GM21717 (cell line): ENCODE results near the gene MAP3K20.
"Not testable (repeated sequence)": the region's sequence is repeated elsewhere in the genome, so short reads cannot be mapped to it uniquely, and the experiment has no call there.

Experiments
- ATAC-seq: cut with Tn5 transposase; IDR thresholded peaks from one replicate; pipeline ENCODE4 v1.9.1; 2021; ENCODE audit warnings: mild to moderate bottlenecking, moderate library complexity; ENCODE audit not compliant: unreplicated experiment

Gene MAP3K20

DNA sequence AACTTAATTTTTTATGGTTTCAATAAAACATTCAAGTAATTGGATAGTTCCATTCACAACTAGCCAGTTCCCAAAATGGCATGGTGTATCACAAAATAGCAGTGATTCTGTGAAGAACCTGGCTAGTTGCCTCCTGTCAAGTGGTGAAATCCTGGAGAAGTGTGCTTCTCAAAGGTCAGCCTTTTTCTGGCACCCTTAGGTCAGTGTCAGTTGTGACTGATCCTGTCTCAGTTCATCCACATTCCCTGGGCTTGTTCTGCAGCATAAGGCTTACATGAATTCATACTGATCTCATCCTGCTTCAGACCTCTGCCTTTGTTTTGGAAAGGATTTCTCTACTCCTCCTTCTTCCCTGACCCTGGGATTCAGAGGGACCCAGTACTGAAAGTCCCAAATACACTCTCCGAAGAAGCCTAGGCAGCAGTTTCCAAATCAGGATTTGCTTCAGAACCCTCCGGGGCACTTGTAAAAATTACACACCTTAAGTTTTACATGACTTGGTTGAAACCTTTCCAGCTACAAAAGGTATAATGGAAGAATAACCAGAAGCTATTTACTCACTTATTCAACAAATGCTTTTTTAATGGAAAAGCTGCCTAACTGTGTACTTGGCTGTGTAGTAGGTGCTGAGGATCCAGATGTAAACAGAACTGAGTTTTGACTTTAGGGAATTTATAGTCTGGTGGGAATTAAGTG is 11.0 kb downstream of the MAP3K20 start:
- ATAC-seq = no peak

DNA sequence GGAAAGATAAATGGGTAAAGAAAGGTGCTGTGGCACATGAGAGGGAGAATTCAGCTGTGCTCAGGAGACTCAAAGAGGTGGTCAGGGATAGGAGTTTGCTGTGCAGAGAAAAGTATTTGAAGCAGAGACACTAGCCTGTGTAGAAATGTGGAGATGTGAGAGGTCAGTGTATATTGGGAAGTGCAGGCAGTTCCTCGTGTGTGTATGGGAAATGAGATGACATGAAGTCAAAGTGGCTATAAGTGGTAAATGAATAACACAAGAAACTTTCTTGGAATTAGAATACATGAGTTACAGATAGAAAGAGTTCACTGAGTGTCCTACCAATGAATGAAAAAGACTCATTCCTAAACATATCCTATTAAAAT is 11.6 kb downstream of the MAP3K20 start:
- ATAC-seq = no peak

- ATAC-seq = no peak
Measured at GRCh38 chr2:173087793-173088496, 12.3 kb downstream of the MAP3K20 start.

DNA sequence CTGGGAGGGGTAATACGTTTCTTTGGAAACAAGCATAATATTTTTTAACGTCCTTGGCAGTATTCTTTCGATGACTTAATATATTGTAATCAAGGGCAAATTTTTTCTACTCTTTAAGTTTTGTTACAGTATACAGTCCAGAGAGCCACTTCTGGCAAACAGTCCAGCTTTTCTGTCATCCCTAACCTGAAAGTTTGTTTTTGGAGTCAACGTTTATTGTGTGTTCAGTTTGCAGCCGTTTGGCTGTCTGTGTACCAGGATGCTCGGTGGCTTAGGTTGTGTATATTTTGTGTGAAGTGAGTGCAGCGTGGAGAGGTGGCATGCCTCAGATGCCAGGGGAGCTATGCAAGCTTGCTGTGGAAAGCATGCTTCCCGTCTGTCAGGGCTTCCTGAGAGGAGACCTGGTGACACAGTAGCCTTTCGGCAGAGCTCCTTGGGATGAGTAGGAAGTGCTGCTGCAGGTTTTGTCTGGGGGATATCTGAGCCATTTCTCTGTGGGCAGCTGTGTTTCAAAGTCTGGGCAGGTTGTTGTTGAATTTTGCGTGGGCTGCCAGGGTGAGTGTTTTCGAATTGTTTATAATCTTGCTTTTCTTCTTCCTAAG is 14.7 kb downstream of the MAP3K20 start:
- no peak for ATAC-seq

- ATAC-seq = no peak
Measured at GRCh38 chr2:173090973-173091660, 15.5 kb downstream of the MAP3K20 start.

- ATAC-seq = no peak
Measured at GRCh38 chr2:173091910-173092309, 16.3 kb downstream of the MAP3K20 start.

DNA sequence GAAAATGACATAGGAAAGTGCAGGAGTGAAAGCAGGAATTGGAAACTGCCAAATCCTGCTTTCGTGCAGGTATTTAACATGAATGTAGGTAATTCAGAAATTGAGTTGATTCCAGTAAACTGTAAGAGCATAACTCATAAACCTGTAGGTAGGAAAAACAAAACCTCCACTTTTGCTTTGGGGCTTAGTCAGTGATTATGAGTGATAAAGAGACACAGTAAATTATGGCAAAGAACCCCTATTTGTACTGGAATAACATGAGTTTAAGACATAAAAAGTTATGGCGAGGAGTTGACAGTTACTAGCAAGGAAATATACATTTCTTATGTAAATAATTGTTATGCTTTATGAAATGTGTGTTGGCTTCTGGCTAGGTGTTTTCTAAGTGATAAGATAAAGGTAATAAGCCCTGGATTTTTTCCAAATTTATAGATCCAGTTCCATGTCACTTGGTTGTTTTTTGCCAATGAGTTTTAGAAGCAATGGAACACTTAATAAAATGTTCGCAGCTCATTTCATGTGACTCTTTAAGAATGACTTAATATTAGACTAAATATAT is 17.3 kb downstream of the MAP3K20 start:
- ATAC-seq = no peak

DNA sequence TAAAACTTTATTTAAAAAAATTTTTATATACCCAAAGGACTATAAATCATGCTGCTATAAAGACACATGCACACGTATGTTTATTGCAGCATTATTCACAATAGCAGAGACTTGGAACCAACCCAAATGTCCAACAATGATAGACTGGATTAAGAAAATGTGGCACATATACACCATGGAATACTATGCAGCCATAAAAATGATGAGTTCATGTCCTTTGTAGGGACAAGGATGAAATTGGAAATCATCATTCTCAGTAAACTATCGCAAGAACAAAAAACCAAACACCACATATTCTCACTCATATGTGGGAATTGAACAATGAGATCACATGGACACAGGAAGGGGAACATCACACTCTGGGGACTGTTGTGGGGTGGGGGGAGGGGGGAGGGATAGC is 18.0 kb downstream of the MAP3K20 start:
- not testable (repeated sequence) for ATAC-seq

GRCh38 chr2:173094731-173095130 is 19.1 kb downstream of the MAP3K20 start:
- no peak for ATAC-seq

- no peak for ATAC-seq
Measured at GRCh38 chr2:173095356-173095755, 19.7 kb downstream of the MAP3K20 start.

- no peak for ATAC-seq
Measured at GRCh38 chr2:173099271-173099670, 23.6 kb downstream of the MAP3K20 start.

- no peak for ATAC-seq
Measured at GRCh38 chr2:173099804-173100203, 24.2 kb downstream of the MAP3K20 start.

DNA sequence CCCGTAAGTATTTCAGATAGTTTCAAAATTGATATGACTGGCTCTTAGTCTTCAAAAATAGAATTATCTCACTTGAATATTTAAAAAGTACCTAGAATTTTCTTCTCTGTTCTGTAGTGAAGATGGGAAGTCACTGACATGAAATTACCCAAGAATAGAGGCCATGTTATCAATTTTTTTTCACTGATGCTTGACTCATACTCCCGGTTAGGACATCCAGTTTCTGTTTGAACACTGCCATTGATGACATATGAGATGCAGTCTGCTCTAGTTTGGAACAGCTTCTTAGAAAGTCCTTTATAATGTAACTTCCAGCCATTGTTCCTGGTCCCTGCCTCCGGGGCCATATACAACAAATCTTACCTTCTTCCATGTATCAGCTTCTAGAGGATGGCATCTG is 26.0 kb downstream of the MAP3K20 start:
- ATAC-seq = peak; percentile 68

DNA sequence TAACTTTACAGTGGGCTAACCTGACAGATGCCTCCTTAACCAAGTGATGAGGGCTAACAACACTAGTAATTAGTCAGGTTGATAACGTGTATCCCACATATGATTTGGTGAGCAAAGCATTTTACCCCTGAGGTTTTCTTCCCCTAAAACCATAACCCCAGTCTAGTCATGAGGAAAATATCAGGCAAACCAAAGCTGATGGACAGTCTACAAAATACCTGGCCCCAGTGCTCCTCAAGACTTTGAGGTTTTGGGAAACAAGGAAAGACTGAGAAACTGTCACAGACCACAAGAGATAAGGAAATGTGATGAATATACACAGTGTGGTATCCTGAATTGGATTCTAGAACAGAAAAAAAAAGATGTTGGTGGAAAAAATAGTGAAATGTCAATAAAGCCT is 28.5 kb downstream of the MAP3K20 start:
- no peak for ATAC-seq

DNA sequence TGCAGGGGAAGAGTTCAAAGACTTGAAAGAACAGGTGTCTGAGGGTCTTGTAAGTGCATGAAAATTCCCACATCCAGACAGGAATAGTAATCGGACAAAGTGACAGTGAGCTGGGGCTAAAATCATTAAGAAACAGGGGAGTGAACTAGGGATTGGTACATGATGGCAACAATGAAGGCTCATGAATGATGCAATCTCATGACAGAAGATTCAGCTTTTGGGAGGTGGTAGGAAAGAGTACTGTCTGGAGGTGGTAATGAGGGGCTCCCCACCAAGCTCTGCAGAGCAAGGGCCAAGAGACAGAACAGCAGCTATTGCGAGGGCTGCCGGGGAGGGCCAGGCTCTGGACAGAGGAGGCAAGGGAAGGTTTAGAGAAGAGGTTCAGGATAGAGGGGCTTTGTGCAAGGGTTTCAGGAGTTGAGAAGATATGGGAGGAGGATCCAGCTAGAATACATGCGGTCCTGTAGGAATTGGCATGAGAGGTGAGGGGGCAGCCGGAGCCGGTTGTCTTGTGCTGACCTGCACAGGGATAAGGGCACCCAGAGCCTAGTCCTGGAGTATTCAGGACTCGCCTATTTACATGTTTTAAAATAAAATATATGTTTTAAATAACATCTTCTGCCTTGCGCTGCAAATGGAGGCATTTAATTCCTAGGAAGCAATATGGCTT is 31.4 kb downstream of the MAP3K20 start:
- ATAC-seq = no peak

DNA sequence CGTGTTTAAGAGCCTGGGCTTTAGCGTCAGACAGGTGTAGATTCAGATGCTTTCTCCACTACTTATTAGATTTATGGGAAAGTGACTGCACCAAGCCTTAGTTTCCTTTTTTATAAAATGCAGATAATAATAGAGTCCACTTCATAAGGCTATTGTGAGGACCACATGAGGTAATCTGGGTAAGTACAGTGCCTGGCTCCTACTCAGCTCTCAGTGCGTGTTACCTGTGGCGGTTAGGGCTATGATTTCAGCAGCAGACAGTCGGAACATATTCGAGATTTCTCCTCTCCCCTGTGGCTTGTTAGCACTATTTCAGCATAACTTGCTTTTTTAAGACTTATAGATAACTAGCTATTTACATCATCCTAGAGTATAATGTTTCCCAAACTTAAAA is 32.0 kb downstream of the MAP3K20 start:
- no peak for ATAC-seq

DNA sequence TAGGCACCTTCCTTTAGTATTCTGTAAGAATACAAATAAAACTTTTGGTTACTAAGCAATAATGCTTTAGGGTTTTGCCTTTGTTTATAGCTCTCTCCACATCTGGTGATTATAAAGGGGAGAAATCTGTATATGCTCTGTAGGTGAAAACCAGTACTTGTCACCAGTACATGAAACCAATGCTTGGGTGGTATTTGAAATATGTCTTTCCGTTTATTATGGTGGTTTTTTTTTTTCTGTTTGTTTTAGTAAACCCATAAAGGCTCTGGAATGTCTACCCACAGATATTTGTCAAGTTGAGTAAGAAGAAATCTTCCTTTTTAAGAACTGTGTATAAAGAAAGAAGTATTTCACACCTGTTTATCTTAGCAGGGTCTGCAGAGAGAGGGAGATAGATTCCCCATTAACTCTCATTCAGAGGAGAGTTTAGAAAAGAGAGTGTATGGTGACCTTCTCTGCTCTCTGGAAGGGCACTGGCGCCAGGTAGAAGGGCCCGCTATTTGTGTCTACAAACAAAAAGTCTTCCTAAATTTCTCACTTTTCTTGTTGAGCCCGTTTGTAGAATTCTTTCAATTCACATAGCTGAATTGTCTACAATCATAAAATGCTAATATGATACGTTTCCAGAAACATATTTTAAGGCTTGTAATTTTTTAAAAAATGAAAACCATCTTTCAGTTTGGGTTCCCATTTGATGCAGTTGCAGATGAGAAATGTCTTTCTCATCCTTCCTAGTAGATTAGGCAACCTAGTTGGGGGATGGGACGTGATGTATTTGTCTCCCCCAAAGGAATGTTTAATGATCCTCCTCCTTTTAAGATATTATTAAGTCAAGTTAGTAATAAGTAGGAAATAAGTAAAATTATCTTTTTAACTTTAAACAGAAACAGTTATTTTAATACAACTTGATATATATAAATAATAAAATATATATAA is 33.9 kb downstream of the MAP3K20 start:
- no peak for ATAC-seq

GRCh38 chr2:173117678-173118077 is 42.0 kb downstream of the MAP3K20 start:
- no peak for ATAC-seq

DNA sequence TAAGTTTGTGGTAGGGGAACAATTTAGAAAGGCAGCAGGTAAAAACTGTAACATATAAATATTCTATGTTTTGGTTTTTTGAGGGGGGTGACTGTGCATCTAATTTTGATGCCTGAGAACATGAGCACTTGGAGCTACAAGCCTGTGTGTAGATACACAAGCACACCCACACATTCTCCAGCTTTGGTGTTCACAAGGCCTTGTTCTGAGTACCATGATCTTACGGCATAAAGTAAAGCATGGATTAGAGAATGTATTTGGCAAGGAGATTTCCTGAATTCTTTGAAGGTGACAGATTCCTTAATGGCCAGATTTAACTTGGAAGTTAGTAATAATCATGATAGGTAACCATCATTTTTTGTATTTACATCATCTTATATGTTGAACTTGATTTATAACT is 42.7 kb downstream of the MAP3K20 start:
- ATAC-seq = no peak
